Activated B cell treated with CpG ODN at 0.5 μM for 24 hours (primary cell): ENCODE results near the gene ZNF398. TPM values are rescaled to one million over a fixed set of nuclear protein-coding genes. Genes with fewer than 3 reads are reported as not detected.

Experiments
- ATAC-seq: fragments of 200-7000 bp; cut with Tn5 transposase; one replicate; pipeline ENCODE4 v1.10.0; 2021; ENCODE audit warnings: low read depth, mild to moderate bottlenecking, moderate library complexity
- CTCF ChIA-PET: fragments of 350-600 bp; sonication (Branson Sonifier 250); formaldehyde crosslinking; loops from one replicate; lab custom pipeline; 2021; ENCODE audit warnings: antibody characterized with exemption; lab: Charles Lee
- POLR2A ChIA-PET: fragments of 350-600 bp; sonication (Branson Sonifier 250); formaldehyde crosslinking; loops from one replicate; lab custom pipeline; 2021; ENCODE audit warnings: antibody characterized with exemption; lab: Charles Lee
- DNase-seq: peaks from one replicate; pipeline ENCODE4 v3.0.0; 2022
- H3K27ac Mint-ChIP-seq: one replicate; pipeline ENCODE4 v1.8.0; 2020; ENCODE audit warnings: mixed read lengths
- H3K27me3 Mint-ChIP-seq: one replicate; pipeline ENCODE4 v1.8.0; 2021; ENCODE audit warnings: mixed read lengths
- H3K36me3 Mint-ChIP-seq: one replicate; pipeline ENCODE4 v1.8.0; 2021; ENCODE audit warnings: low read depth, mixed read lengths
- H3K4me1 Mint-ChIP-seq: one replicate; pipeline ENCODE4 v1.8.0; 2021; ENCODE audit warnings: mixed read lengths
- H3K4me3 Mint-ChIP-seq: one replicate; pipeline ENCODE4 v1.8.0; 2020; ENCODE audit warnings: mild to moderate bottlenecking, mixed read lengths
- H3K9me3 Mint-ChIP-seq: one replicate; pipeline ENCODE4 v1.8.0; 2020; ENCODE audit warnings: mixed read lengths
- CTCF ChIP-seq: fragments of 200-600 bp; IDR thresholded peaks from one replicate; pipeline ENCODE4 v1.8.0; 2022; ENCODE audit warnings: antibody characterized with exemption, mild to moderate bottlenecking
- intact Hi-C: fragments of 100-400 bp; cut with micrococcal nuclease; formaldehyde crosslinking; loops from one replicate; pipeline ENCODE4 v1.15.1; 2024
- total RNA-seq: library from RNA; stranded (reverse); gene quantifications from 2 replicates; pipeline ENCODE4 v1.2.3, GENCODE V29; 2022

ZNF398 gene
- total RNA-seq, 1 donor from 2014 or later = 17.3 TPM

- no peaks in the 10 kb centered on the region for H3K27me3 Mint-ChIP-seq
- POLR2A ChIA-PET = interaction anchor here (0.5 to 2.0 kb wide), 5 partner anchors 48 to 227 kb away, joined by 3 to 10 read pairs (median 8); partner anchors contain the start of genes ZNF398, ZNF425 and ZNF783
- no peak for TF ChIP-seq CTCF
- peak; percentile 68 for DNase-seq
- intact Hi-C loops = loop anchor here (1.0 to 5.0 kb wide), 5 partner anchors 43 to 227 kb away; partner anchors contain the start of genes PDIA4, ZNF212, ZNF398 and ZNF783
- no peaks in the 10 kb centered on the region for H3K9me3 Mint-ChIP-seq
- peaks cover 26% of the 10 kb centered on the region for H3K36me3 Mint-ChIP-seq
- peaks cover 31% of the 10 kb centered on the region for H3K4me1 Mint-ChIP-seq
- H3K27ac Mint-ChIP-seq = peak within 1 kb of the TSS; percentile 66
- CTCF ChIA-PET = interaction anchor here (0.6 to 2.1 kb wide), 8 partner anchors 15 to 260 kb away, joined by 3 to 8 read pairs (median 4); partner anchors contain the start of genes ZNF398 and ZNF425
- peak within 1 kb of the TSS; percentile 89 for H3K4me3 Mint-ChIP-seq
- ATAC-seq = peak; percentile 88
These were observed 48.2 kb downstream of the ZNF398 start, which contains the start of gene ZNF282 for GRCh38 chr7:149195180-149196150. Gene ZNF282 (plus strand): TSS chr7:149195546. CDS start chr7:149195590, 44 bp downstream.

GRCh38 chr7:149196151-149196704 is 49.0 kb downstream of the ZNF398 start:
- ChIA-PET POLR2A (interaction anchor here (0.5 to 2.0 kb wide), 4 partner anchors 49 to 75 kb away, joined by 3 to 10 read pairs (median 8); partner anchors contain the start of genes ZNF398, ZNF425 and ZNF783), CTCF (interaction anchor here (1.6 to 2.1 kb wide), 3 partner anchors 14 to 88 kb away, joined by 3 to 8 read pairs (median 5); partner anchors contain the start of gene ZNF425)
- Mint-ChIP-seq H3K27me3 (no peaks in the 10 kb centered on the region), H3K27ac (peak overlapping the region; percentile 47), H3K36me3 (peaks cover 32% of the 10 kb centered on the region), H3K4me3 (peak overlapping the region; percentile 89), H3K4me1 (peaks cover 26% of the 10 kb centered on the region), H3K9me3 (no peaks in the 10 kb centered on the region)
- peak; percentile 31 for DNase-seq
- no peak for TF ChIP-seq CTCF
- ATAC-seq = no peak
- intact Hi-C loops = loop anchor here (1.0 to 5.0 kb wide), 2 partner anchors 49 to 226 kb away; partner anchors contain the start of gene ZNF398

GRCh38 chr7:149196705-149197171 is 49.5 kb downstream of the ZNF398 start:
- ChIA-PET CTCF (interaction anchor here (1.6 kb wide), 1 partner anchor 13 kb away, joined by 3 read pairs; no protein-coding TSS in a partner anchor), POLR2A (no interaction called here)
- H3K4me1 Mint-ChIP-seq = peaks cover 23% of the 10 kb centered on the region
- H3K27ac Mint-ChIP-seq = peak overlapping the region; percentile 47
- peak overlapping the region; percentile 89 for H3K4me3 Mint-ChIP-seq
- no peak for TF ChIP-seq CTCF
- H3K9me3 Mint-ChIP-seq = no peaks in the 10 kb centered on the region
- ATAC-seq (no peak), DNase-seq (no peak)
- no peaks in the 10 kb centered on the region for H3K27me3 Mint-ChIP-seq
- peaks cover 35% of the 10 kb centered on the region for H3K36me3 Mint-ChIP-seq
- intact Hi-C loops = loop anchor here (1.0 to 5.0 kb wide), 2 partner anchors 49 to 226 kb away; partner anchors contain the start of gene ZNF398

- H3K4me3 Mint-ChIP-seq = no peak overlapping the region
- POLR2A ChIA-PET = interaction anchor here (0.5 kb wide), 1 partner anchor 64 kb away, joined by 8 read pairs; no protein-coding TSS in a partner anchor
- no peaks in the 10 kb centered on the region for H3K9me3 Mint-ChIP-seq
- intact Hi-C loops = loop anchor here (5.0 kb wide), 1 partner anchor 225 kb away; no protein-coding TSS in a partner anchor
- peaks cover 21% of the 10 kb centered on the region for H3K4me1 Mint-ChIP-seq
- H3K27ac Mint-ChIP-seq = no peak overlapping the region
- DNase-seq (no peak), ATAC-seq (no peak)
- TF ChIP-seq CTCF = no peak
- peaks cover 39% of the 10 kb centered on the region for H3K36me3 Mint-ChIP-seq
- CTCF ChIA-PET = interaction anchor here (0.7 kb wide), 1 partner anchor 42 kb away, joined by 3 read pairs; the partner anchor contains the start of gene ZNF212
- H3K27me3 Mint-ChIP-seq = no peaks in the 10 kb centered on the region
These were observed 50.4 kb downstream of the ZNF398 start for GRCh38 chr7:149197675-149198074.
